ENCODE results near the gene LSAMP.

- TF ChIP-seq, protein P1, sequence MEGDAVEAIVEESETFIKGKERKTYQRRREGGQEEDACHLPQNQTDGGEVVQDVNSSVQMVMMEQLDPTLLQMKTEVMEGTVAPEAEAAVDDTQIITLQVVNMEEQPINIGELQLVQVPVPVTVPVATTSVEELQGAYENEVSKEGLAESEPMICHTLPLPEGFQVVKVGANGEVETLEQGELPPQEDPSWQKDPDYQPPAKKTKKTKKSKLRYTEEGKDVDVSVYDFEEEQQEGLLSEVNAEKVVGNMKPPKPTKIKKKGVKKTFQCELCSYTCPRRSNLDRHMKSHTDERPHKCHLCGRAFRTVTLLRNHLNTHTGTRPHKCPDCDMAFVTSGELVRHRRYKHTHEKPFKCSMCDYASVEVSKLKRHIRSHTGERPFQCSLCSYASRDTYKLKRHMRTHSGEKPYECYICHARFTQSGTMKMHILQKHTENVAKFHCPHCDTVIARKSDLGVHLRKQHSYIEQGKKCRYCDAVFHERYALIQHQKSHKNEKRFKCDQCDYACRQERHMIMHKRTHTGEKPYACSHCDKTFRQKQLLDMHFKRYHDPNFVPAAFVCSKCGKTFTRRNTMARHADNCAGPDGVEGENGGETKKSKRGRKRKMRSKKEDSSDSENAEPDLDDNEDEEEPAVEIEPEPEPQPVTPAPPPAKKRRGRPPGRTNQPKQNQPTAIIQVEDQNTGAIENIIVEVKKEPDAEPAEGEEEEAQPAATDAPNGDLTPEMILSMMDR (IDR thresholded peaks at IDR 0.05), result no peak
- TF ChIP-seq MXI1 (IDR thresholded peaks at IDR 0.05; ENCODE audit: low read depth, low read length) (no peak), POLR2AphosphoS5 (IDR thresholded peaks at IDR 0.05; ENCODE audit: low read depth, low read length) (no peak)
Observed at GRCh38 chr3:115864911-115865310, 580.4 kb downstream of the LSAMP start.

Data from SK-N-SH (cell line).